Fibroblast of skin of right quadriceps (primary cell): ENCODE results near the gene HNF4A.
"Not testable (repeated sequence)": the region's sequence is repeated elsewhere in the genome, so short reads cannot be mapped to it uniquely, and the experiment has no call there.

Experiments
- DNase-seq: peaks from one replicate; pipeline ENCODE4 v3.0.0-alpha.2; 2013

HNF4A gene

GRCh38 chr20:44447827-44448419 lies 92.4 kb downstream of the HNF4A start:
- DNase-seq = no peak

GRCh38 chr20:44448753-44449546 lies 93.5 kb downstream of the HNF4A start:
- no peak for DNase-seq

DNA sequence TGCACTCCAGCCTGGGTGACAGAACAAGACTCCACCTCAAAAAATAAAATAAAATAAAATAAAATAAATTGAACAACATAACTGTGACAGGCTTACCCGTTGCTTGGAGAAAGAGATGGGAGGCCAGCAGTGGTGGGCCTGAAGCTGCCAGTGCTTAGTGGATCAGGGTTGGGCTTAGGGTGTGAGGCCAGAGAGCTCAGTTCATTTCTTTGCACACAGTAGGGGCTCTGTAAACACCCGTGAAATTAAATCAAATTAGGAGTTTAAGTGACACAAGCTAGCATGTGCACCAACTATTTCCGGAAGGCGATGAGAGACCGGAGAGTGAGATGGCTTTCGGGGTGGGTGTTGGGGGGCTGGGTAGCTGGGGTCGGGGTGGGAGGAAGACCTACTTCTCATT lies 94.4 kb downstream of the HNF4A start:
- no peak for DNase-seq

DNA sequence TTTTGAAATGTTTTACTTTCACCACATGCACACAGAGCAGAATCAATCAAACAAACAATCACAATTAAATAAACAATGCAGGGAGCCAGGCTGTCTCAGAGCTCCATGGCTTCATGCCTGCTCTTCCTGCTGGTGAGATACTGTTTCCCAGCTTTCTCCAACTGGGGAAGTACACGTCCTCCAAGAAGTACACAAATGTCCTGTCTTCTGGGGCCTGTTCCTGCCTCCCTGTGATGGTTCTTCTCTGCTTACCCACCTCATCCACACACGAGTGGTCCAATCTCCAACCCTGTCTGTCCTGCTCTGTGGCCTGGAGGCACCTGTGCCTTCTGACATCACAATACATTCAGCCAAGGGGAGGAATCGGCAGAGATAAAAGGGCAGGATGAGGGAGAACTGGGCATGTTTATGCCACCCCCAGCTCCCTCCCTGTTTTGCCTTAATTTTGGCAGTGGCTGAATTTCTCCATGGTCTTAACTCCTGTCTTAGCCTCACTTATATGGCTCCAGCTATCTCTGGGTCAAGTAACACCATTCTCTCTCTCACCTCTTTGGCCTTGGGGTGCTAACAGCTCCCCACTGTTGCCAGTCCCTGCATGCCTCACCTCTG lies 94.9 kb downstream of the HNF4A start:
- no peak for DNase-seq

DNA sequence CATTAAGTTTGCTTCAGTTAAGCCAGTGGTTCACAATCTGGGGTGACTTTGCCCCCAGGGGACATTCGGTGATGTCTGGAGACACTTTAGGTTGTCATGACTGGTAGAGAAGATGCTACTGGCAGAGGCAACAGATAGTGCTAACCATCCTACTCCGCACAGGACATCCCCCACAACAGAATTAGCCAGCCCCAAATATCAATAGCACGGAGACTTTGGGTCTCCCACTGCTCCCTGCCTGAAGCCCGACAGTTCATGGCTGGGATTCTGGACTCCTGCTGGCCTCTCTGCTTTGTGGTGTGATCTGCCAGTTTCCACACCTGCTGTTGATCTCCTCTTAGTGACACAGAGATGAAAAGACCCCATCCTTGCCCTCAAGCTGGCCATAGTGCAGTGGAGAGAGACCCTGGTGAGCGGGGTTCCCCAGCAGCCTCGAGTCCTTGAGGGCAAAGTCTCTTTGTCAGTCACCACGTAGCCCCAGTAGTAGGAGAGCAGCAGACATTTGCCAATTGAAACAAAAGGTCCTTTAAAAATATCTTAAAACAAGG lies 95.5 kb downstream of the HNF4A start:
- no peak for DNase-seq

GRCh38 chr20:44454306-44454963 lies 98.9 kb downstream of the HNF4A start:
- DNase-seq = no peak

DNA sequence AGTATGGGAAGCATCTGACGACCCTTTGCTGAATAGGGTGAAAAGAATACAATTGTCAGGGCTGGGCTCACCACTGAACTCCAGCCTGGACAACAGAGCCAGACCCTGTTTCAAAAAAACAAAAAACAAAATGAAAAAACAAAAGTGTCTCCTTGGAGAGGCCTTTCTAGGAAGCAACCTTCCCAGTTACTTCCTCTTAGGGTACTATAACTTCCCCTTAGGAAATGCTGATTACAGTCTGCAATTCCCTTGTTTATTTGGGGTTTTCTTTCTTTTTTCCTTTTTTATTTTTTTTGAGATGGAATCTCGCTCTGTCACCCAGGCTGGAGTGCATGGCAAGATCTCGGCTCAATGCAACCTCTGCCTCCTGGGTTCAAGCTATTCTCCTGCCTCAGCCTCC lies 99.6 kb downstream of the HNF4A start:
- DNase-seq = no peak

DNA sequence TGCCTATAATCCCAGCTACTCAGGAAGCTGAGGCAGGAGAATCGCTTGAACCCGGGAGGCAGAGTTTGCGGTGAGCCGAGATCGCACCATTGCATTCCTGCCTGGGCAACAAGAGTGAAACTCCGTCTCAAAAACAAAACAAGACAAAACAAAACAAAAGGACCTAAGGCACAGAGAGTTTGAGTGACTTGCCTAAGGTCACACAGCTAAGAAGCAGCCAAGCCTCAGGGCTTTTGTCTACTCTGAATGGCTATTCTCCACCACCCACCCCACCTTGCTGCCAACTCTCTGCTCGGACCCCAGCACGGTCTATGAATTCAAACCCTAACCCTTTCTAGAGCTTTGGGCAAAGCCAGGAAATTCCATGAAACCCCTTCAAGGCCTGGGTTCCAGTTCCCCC lies 101.1 kb downstream of the HNF4A start:
- DNase-seq = no peak

DNA sequence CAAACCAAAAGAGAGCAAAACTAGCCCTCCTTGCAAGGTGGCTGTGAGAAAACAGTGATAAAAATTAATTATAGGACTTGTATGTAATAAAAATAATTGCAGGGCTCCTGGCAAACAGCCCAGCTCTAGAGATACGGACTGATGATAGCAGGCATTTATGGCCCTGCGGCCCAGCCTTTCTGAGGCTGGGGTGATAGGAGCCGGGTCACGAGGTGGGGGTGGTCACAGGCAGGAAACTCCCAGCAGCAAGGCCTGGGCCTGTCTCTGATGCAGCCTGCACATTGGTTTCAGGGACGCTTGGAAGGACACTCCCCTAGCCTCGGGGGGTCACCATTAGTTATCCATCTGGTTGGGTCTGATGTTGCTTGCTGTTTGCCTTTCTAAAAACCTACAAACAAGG lies 101.5 kb downstream of the HNF4A start:
- no peak for DNase-seq

DNA sequence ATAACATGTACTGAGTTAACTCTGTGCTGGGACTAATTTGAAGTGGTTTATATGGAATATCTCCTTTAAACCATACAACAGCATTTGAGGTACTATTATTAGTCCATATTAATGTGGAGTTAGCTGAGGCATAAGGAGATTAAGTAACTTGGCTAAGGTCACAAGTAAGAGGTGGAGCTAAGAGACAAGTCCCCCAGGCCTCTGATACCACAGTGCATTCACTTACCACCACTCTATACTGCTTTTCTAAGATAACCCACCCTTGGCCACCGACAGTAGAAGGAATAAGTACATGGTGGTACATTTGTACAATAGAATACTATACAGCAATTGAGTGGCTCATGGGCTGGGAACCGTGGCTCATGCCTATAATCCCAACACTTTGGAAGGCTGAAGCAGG lies 103.8 kb downstream of the HNF4A start:
- no peak for DNase-seq

GRCh38 chr20:44460795-44461141 lies 105.3 kb downstream of the HNF4A start:
- DNase-seq = no peak

DNA sequence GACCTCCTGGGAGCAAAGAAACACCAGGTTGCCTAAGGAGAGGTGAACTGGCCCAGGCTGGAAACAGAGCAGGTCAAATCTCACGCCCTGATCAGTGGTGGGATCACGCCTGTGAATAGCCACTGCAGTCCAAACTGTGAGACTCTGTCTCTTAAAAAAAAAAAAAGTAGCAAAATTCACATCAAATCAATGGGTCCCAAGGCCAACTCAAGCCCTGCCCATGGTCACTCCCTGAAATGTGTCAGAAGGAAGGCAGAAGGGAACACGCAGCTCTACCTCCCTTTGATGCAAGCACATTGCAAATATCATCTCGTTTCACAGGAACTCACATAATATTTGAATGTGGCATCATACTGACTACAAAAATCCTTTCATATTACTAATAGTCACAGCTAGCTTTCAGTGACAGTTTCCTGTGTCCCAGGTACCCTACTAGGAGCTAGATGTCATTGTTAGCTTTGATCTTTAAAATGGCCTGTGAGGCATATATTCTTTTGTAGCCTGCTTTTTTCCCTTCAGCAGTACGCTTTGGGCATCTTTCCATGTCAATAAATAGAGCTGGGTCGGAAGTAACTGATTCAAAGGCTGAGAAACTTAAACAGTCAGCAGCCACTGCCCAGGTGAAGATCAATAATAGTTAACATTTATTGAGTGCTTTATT lies 105.8 kb downstream of the HNF4A start:
- no peak for DNase-seq

DNA sequence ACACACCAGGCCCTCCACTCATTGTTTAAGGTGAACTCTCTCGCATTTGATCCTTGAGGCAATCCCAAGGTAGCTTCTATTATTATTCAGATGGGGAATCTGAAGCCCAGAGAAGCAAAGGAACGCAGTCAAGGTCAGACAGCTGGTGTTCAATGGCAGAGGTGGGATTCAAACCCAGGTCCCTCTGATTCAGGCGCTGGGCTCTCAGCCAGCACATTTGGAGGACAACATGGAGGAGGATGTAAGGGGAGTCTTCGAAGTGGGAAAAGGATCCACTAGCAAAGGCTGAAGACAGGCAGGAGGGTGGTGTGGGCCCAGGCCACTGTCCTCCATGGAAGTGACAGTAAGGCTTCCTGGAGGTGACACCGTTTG lies 106.3 kb downstream of the HNF4A start:
- DNase-seq = no peak

- DNase-seq = no peak
Observed at GRCh38 chr20:44463466-44463865, 108.0 kb downstream of the HNF4A start.

DNA sequence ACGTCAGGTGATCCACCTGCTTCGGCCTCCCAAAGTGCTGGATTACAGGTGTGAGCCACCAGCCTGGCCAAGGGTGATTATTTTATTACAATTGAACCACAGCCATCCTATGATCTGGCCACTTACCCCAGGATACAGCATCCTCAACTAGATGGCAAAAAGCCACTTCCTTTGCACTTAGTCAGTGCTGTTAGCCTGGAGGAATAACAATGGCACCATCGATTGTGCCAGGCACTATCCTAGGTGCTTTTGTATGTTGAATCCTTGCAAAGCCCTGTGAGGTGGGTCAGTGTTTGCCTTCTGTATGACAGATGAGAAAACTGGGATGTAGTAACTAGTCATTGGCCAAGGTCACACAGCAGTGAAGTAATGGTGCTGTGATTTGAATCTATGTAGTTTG lies 109.0 kb downstream of the HNF4A start:
- no peak for DNase-seq

- no peak for DNase-seq
Observed at GRCh38 chr20:44465001-44465560, 109.6 kb downstream of the HNF4A start.

DNA sequence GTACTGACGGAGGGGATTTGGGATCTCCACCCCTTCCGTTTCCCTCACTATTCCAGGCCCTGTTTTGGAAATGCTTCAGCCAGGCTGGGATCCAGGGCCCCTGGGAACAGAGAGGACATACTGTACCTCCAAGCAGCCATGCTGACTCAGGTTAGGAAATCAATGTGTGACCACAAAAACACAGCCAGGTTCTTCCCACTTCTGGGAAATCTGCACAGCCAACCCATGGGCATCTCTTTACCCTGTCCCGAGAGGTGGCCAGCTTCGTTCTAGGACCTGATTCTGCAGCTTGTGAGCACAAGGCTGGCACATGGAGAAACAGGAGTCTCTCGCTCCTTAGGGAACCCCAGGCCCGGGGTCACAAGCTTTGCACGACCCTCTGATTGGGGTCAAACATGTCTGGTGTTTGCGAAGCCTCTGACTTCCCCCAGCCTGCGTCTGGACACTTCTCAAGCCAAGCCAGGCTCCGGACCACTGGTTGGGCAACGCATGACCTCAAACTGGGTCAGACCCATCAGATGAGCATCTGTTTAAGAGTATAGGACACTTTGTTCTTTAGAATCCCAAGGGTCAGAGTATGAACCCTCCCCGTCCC lies 111.9 kb downstream of the HNF4A start:
- DNase-seq = peak; percentile 18

DNA sequence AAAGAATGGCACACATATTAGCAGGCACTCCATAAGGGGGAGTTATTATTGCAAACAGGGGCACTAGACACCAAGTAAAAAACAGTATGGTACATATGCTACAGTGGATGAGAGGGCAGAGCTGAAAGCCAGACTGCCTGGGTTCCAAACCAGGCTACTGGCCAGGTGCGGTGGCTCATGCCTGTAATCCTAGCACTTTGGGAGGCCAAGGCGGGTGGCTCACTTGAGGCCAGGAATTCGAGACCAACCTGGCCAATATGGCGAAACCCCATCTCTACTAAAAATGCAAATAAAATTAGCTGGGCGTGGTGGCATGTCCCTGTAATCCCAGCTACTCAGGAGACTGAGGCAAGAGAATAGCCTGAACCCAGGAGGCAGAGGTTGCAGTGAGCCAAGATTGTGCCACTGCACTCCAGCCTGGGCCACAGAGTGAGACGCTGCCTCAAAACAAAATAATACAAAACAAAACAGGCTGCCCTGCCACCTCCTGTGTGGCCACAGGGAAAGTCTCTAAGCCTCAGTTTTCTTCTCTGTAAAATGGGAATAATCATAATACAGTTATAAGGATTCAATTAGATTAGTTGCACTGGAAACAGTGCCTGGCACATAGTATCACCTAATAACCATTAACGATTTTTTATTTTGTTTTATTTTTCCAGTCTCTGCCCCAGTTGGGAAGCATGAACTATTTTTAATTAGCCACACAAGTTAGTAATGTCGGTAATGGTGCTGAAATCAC lies 112.7 kb downstream of the HNF4A start:
- no peak for DNase-seq

DNA sequence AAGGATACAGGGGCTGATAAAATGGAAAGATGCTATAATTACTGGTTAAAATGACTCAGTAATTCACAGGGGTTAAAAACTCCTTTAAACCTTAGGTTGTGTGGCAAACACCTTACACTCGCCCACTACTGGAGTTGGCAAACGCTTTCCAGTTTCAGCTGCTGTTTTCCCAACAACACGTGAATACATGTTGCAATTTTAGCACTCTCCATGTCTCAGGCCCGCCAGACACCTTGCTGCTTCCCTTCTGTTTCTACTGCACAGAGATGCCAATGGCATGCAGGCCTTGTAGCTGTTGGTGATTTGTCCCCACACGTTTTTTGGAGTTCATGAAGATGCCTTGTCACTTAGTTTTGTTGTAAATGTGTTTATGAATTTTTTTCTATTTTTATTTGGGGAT lies 114.8 kb downstream of the HNF4A start:
- no peak for DNase-seq

GRCh38 chr20:44471481-44471882 lies 116.0 kb downstream of the HNF4A start:
- peak; percentile 56 for DNase-seq

DNA sequence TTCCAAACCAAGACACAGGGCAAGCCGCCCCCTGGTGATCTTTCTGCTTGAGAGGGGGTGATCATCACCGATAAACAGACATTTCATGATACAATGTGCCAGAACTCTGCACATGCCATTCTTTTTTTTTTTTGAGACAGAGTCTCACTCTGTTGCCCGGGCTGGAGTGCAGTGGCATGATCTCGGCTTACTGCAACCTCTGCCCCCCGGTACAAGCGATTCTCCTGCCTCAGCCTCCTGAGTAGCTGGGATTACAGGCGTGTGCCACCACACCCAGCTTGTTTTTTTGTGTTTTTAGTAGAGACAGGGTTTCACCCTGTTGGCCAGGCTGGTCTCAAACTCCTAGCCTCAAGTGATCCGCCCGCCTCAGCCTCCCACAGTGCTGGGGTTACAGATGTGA lies 116.8 kb downstream of the HNF4A start:
- not testable (repeated sequence) for DNase-seq

GRCh38 chr20:44475372-44475693 lies 119.8 kb downstream of the HNF4A start:
- no peak for DNase-seq
